ENCODE measurements around the gene PIP4K2C. TPM values are rescaled to one million over a fixed set of nuclear protein-coding genes. Genes with fewer than 3 reads are reported as not detected.
A peak's percentile ranks its signal among the peaks of the same experiment; 100 is the strongest.
"Not testable (repeated sequence)": the region's sequence is repeated elsewhere in the genome, so short reads cannot be mapped to it uniquely, and the experiment has no call there.

PIP4K2C gene
- total RNA-seq, 1 experiment from 2014 or later: 26.0 TPM

- Histone ChIP-seq H3K4me3 (ENCODE audit: insufficient read depth, low read depth, low read length) (no peak overlapping the region), H3K36me3 (replicated peaks; ENCODE audit: control insufficient read depth, insufficient read depth, low read length) (no peaks in the 10 kb centered on the region), H3K27me3 (ENCODE audit: control insufficient read depth, insufficient read depth, low read length) (peaks cover 86% of the 10 kb centered on the region)
- DNase-seq: peak; percentile 19
These were observed 22.6 kb downstream of the PIP4K2C start for GRCh38 chr12:57613427-57614109.

GRCh38 chr12:57614178-57614947 lies 23.4 kb downstream of the PIP4K2C start:
- Histone ChIP-seq H3K27me3 (ENCODE audit: control insufficient read depth, insufficient read depth, low read length) (peaks cover 92% of the 10 kb centered on the region), H3K36me3 (replicated peaks; ENCODE audit: control insufficient read depth, insufficient read depth, low read length) (no peaks in the 10 kb centered on the region), H3K4me3 (ENCODE audit: insufficient read depth, low read depth, low read length) (no peak overlapping the region)
- peak; percentile 94 for DNase-seq

GRCh38 chr12:57614948-57615500 lies 24.0 kb downstream of the PIP4K2C start:
- no peaks in the 10 kb centered on the region for H3K36me3 ChIP-seq (replicated peaks; ENCODE audit: control insufficient read depth, insufficient read depth, low read length)
- no peak overlapping the region for H3K4me3 ChIP-seq (ENCODE audit: insufficient read depth, low read depth, low read length)
- H3K27me3 ChIP-seq (ENCODE audit: control insufficient read depth, insufficient read depth, low read length): peaks cover 96% of the 10 kb centered on the region
- DNase-seq: no peak

GRCh38 chr12:57615637-57616036 lies 24.6 kb downstream of the PIP4K2C start:
- DNase-seq: peak; percentile 19
- Histone ChIP-seq H3K4me3 (ENCODE audit: insufficient read depth, low read depth, low read length) (no peak overlapping the region), H3K36me3 (replicated peaks; ENCODE audit: control insufficient read depth, insufficient read depth, low read length) (no peaks in the 10 kb centered on the region), H3K27me3 (ENCODE audit: control insufficient read depth, insufficient read depth, low read length) (peaks cover 97% of the 10 kb centered on the region)

- Histone ChIP-seq H3K27me3 (ENCODE audit: control insufficient read depth, insufficient read depth, low read length) (peaks cover 97% of the 10 kb centered on the region), H3K36me3 (replicated peaks; ENCODE audit: control insufficient read depth, insufficient read depth, low read length) (no peaks in the 10 kb centered on the region), H3K4me3 (ENCODE audit: insufficient read depth, low read depth, low read length) (no peak overlapping the region)
- no peak for DNase-seq
These were observed 25.6 kb downstream of the PIP4K2C start for GRCh38 chr12:57616383-57617101.

- Histone ChIP-seq H3K27me3 (ENCODE audit: control insufficient read depth, insufficient read depth, low read length) (peaks cover 99% of the 10 kb centered on the region), H3K36me3 (replicated peaks; ENCODE audit: control insufficient read depth, insufficient read depth, low read length) (no peaks in the 10 kb centered on the region), H3K4me3 (ENCODE audit: insufficient read depth, low read depth, low read length) (no peak overlapping the region)
- peak; percentile 22 for DNase-seq
These were observed 26.9 kb downstream of the PIP4K2C start for GRCh38 chr12:57617942-57618341.

- H3K4me3 ChIP-seq (ENCODE audit: insufficient read depth, low read depth, low read length); DNase-seq; H3K36me3 ChIP-seq (replicated peaks; ENCODE audit: control insufficient read depth, insufficient read depth, low read length): not testable (repeated sequence)
- H3K27me3 ChIP-seq (ENCODE audit: control insufficient read depth, insufficient read depth, low read length): peaks cover 99% of the 10 kb centered on the region
These were observed 27.4 kb downstream of the PIP4K2C start for GRCh38 chr12:57618431-57618830.

GRCh38 chr12:57618966-57619433 lies 28.0 kb downstream of the PIP4K2C start:
- Histone ChIP-seq H3K36me3 (replicated peaks; ENCODE audit: control insufficient read depth, insufficient read depth, low read length) (no peaks in the 10 kb centered on the region), H3K4me3 (ENCODE audit: insufficient read depth, low read depth, low read length) (no peak overlapping the region), H3K27me3 (ENCODE audit: control insufficient read depth, insufficient read depth, low read length) (peaks cover 99% of the 10 kb centered on the region)
- DNase-seq: no peak

- Histone ChIP-seq H3K4me3 (ENCODE audit: insufficient read depth, low read depth, low read length) (peak overlapping the region; percentile 17; the same call in 1 of the 2 replicates), H3K36me3 (replicated peaks; ENCODE audit: control insufficient read depth, insufficient read depth, low read length) (no peaks in the 10 kb centered on the region), H3K27me3 (ENCODE audit: control insufficient read depth, insufficient read depth, low read length) (peaks cover 99% of the 10 kb centered on the region)
- DNase-seq: peak; percentile 88
These were observed 28.6 kb downstream of the PIP4K2C start for GRCh38 chr12:57619434-57620244.

GRCh38 chr12:57620245-57620935 lies 29.4 kb downstream of the PIP4K2C start:
- Histone ChIP-seq H3K36me3 (replicated peaks; ENCODE audit: control insufficient read depth, insufficient read depth, low read length) (no peaks in the 10 kb centered on the region), H3K4me3 (ENCODE audit: insufficient read depth, low read depth, low read length) (no peak overlapping the region), H3K27me3 (ENCODE audit: control insufficient read depth, insufficient read depth, low read length) (peaks cover 99% of the 10 kb centered on the region)
- no peak for DNase-seq

- Histone ChIP-seq H3K4me3 (ENCODE audit: insufficient read depth, low read depth, low read length) (no peak overlapping the region; the same call in 1 of the 2 replicates), H3K27me3 (ENCODE audit: control insufficient read depth, insufficient read depth, low read length) (peaks cover 99% of the 10 kb centered on the region), H3K36me3 (replicated peaks; ENCODE audit: control insufficient read depth, insufficient read depth, low read length) (no peaks in the 10 kb centered on the region)
- DNase-seq: peak; percentile 89
These were observed 30.0 kb downstream of the PIP4K2C start for GRCh38 chr12:57620936-57621496.

- H3K27me3 ChIP-seq (ENCODE audit: control insufficient read depth, insufficient read depth, low read length): peaks cover 99% of the 10 kb centered on the region
- DNase-seq: peak; percentile 96
- H3K36me3 ChIP-seq (replicated peaks; ENCODE audit: control insufficient read depth, insufficient read depth, low read length): no peaks in the 10 kb centered on the region
- peak overlapping the region; percentile 16; the same call in 1 of the 2 replicates for H3K4me3 ChIP-seq (ENCODE audit: insufficient read depth, low read depth, low read length)
These were observed 30.7 kb downstream of the PIP4K2C start for GRCh38 chr12:57621497-57622292.

Data from H7 (cell line).